HepG2 (cell line): ENCODE measurements around the gene PTRHD1. TPM values are rescaled to one million over a fixed set of nuclear protein-coding genes. Genes with fewer than 3 reads are reported as not detected.
A peak's percentile ranks its signal among the peaks of the same experiment; 100 is the strongest.

Experiments
- ATAC-seq: fragments of 200-7000 bp; cut with Tn5 transposase; 3 replicates; pipeline ENCODE4 v1.9.1; 2020; ENCODE audit warnings: mild to moderate bottlenecking, moderate library complexity
- BruUV-seq: library from RNA; stranded (reverse); fragments of 400-500 nt; replicated peaks from 2 replicates; lab custom pipeline; 2021; lab: Mats Ljungman, UMichigan
- CTCF ChIA-PET: fragments of 300-600 bp; formaldehyde crosslinking; extraction: SDS; loops from one replicate; lab custom pipeline; 2021; ENCODE audit warnings: low total read pairs, inconsistent platforms, low intra/inter-chr PET ratio; lab: Yijun Ruan, JAX
- POLR2A ChIA-PET: fragments of 350-600 bp; sonication (Branson Sonifier 250); formaldehyde crosslinking; loops from one replicate; lab custom pipeline; 2020; ENCODE audit warnings: antibody characterized with exemption, inconsistent platforms; lab: Yijun Ruan, JAX
- DNase-seq: peaks from one replicate; pipeline ENCODE4 v3.0.0-alpha.2; 2015; ENCODE audit warnings: low spot score
- FAIRE-seq: peaks from 3 replicates; lab custom pipeline; 2011; peaks lifted over from hg19 to GRCh38; lab: Jason Lieb, UNC
- H2AFZ ChIP-seq: one replicate; pipeline ENCODE4 v1.6.1; 2011; ENCODE audit warnings: low read length, inconsistent platforms
- H3K27ac ChIP-seq: fragments of 300-600 bp; 3 replicates; pipeline ENCODE4 v1.8.0; 2011; ENCODE audit warnings: mixed run types, mild to moderate bottlenecking, mixed read lengths, low read length, inconsistent platforms; ENCODE audit not compliant: insufficient read depth; ENCODE audit errors: extremely low read length
- H3K27me3 ChIP-seq, 2 experiments: fragments of 200-600 bp in 1 of 2; 2 replicates in 1 of 2; 3 replicates in 1 of 2; pipeline versions ENCODE4 v1.6.0 to v1.8.0; 2011; ENCODE audit warnings: low read length in 2 of 2, mild to moderate bottlenecking in 2 of 2, moderate library complexity in 2 of 2, inconsistent platforms in 1 of 2; ENCODE audit not compliant: insufficient read depth in 2 of 2, control insufficient read depth in 1 of 2
- H3K36me3 ChIP-seq, 2 experiments: fragments of 200-600 bp in 1 of 2; replicated peaks in 1 of 2; 2 replicates in 1 of 2; 3 replicates in 1 of 2; pipeline versions ENCODE4 v1.5.1 to v1.8.0; 2011; ENCODE audit warnings: low read length in 2 of 2, inconsistent platforms in 1 of 2; ENCODE audit not compliant: insufficient read depth in 2 of 2, control insufficient read depth in 1 of 2
- H3K4me1 ChIP-seq: 2 replicates; pipeline ENCODE4 v1.5.1; 2012; ENCODE audit warnings: low read length, inconsistent platforms; ENCODE audit not compliant: insufficient read depth
- H3K4me2 ChIP-seq: 2 replicates; pipeline ENCODE4 v1.6.0; 2011; ENCODE audit warnings: low read depth, low read length, inconsistent platforms
- H3K4me3 ChIP-seq, 3 experiments: fragments of 200-600 bp in 1 of 3; sonication (generic), shearing (Covaris generic) in 1 of 3; replicated peaks in 1 of 3; 2 replicates each; pipeline ENCODE4 v1.5.1; 2011 to 2016; ENCODE audit warnings: low read length in 3 of 3, inconsistent platforms in 2 of 3, low read depth in 2 of 3, mild to moderate bottlenecking in 2 of 3, control low read depth in 1 of 3, mixed read lengths in 1 of 3; ENCODE audit not compliant: insufficient read depth in 1 of 3
- H3K79me2 ChIP-seq: one replicate; pipeline ENCODE4 v1.6.1; 2011; ENCODE audit warnings: low read length, inconsistent platforms; ENCODE audit not compliant: insufficient read depth
- H3K9ac ChIP-seq: 2 replicates; pipeline ENCODE4 v1.6.0; 2011; ENCODE audit warnings: mild to moderate bottlenecking, low read depth, low read length, inconsistent platforms; ENCODE audit not compliant: insufficient read depth
- H3K9me3 ChIP-seq: 2 replicates; pipeline ENCODE4 v1.5.1; 2012; ENCODE audit warnings: mild to moderate bottlenecking, low read length
- H4K20me1 ChIP-seq: 2 replicates; pipeline ENCODE4 v1.6.0; 2011; ENCODE audit warnings: inconsistent platforms, mild to moderate bottlenecking, low read length, moderate library complexity; ENCODE audit not compliant: insufficient read depth
- FIP1L1 ChIP-seq: fragments of 200-400 bp; formaldehyde crosslinking; IDR thresholded peaks from 2 replicates; pipeline ENCODE4 v1.6.1; 2018; ENCODE audit warnings: low read depth, mild to moderate bottlenecking, low read length, moderate library complexity, borderline replicate concordance; ENCODE audit not compliant: insufficient read depth
- FOXO1 ChIP-seq: sonication (generic); formaldehyde crosslinking; IDR thresholded peaks from 2 replicates; pipeline ENCODE4 v1.4.0; 2020; ENCODE audit warnings: missing genetic modification reagents
- HINFP ChIP-seq: sonication (generic); formaldehyde crosslinking; IDR thresholded peaks from 2 replicates; pipeline ENCODE4 v1.4.0; 2020; ENCODE audit warnings: low read depth, mild to moderate bottlenecking, missing genetic modification reagents
- MIER3 ChIP-seq: IDR thresholded peaks from 2 replicates; pipeline ENCODE4 v1.6.1; 2016; ENCODE audit warnings: missing compliant biosample characterization, borderline replicate concordance
- PHF5A ChIP-seq: IDR thresholded peaks from one replicate; pipeline ENCODE4 v1.6.1; 2018; ENCODE audit warnings: low read depth, missing genetic modification reagents; ENCODE audit not compliant: unreplicated experiment
- RNF2 ChIP-seq: fragments of 450-650 bp; conservative IDR thresholded peaks from 2 replicates; pipeline ENCODE4 v1.6.1; 2016; ENCODE audit warnings: low read depth
- XRCC5 ChIP-seq: fragments of 200-400 bp; formaldehyde crosslinking; optimal IDR thresholded peaks from 2 replicates; pipeline ENCODE3; 2017; ENCODE audit warnings: mild to moderate bottlenecking, low read length
- YY1 ChIP-seq: IDR thresholded peaks from 2 replicates; pipeline ENCODE4 v1.6.1; 2011; ENCODE audit warnings: low read length, low read depth, moderate library complexity, mild to moderate bottlenecking; ENCODE audit not compliant: insufficient read depth, insufficient replicate concordance
- ZBTB3 ChIP-seq: sonication (generic); formaldehyde crosslinking; IDR thresholded peaks from 2 replicates; pipeline ENCODE4 v1.4.0; 2020; ENCODE audit warnings: low read depth, mild to moderate bottlenecking, moderate library complexity, missing genetic modification reagents, borderline replicate concordance
- ZKSCAN5 ChIP-seq: sonication (generic); formaldehyde crosslinking; IDR thresholded peaks from 2 replicates; pipeline ENCODE4 v1.5.1; 2020; ENCODE audit warnings: mild to moderate bottlenecking, missing genetic modification reagents
- ZNF143 ChIP-seq: sonication (generic); formaldehyde crosslinking; IDR thresholded peaks from 2 replicates; pipeline ENCODE4 v1.4.0; 2020; ENCODE audit warnings: missing genetic modification reagents
- ZNF337 ChIP-seq: sonication (generic); formaldehyde crosslinking; IDR thresholded peaks from 2 replicates; pipeline ENCODE4 v1.5.1; 2020; ENCODE audit warnings: missing genetic modification reagents, low read depth, mild to moderate bottlenecking, borderline replicate concordance
- ZNF451 ChIP-seq: sonication (generic); formaldehyde crosslinking; IDR thresholded peaks from 2 replicates; pipeline ENCODE4 v1.5.0; 2020; ENCODE audit warnings: mild to moderate bottlenecking, missing genetic modification reagents
- ZNF567 ChIP-seq: sonication (generic); formaldehyde crosslinking; IDR thresholded peaks from 2 replicates; pipeline ENCODE4 v1.8.1; 2023; ENCODE audit warnings: mild to moderate bottlenecking, missing genetic modification reagents, borderline replicate concordance
- WGBS: methylation state at CpG from one replicate; pipeline ENCODE4 v1.1.6; 2017; ENCODE audit warnings: low lambda C conversion rate; 5-methylcytosine and 5-hydroxymethylcytosine counted together
- in situ Hi-C: cut with HindIII; loops from 2 replicates; pipeline ENCODE4 v1.10.0; 2017; ENCODE audit warnings: low pct_unique_long_range_greater_than_20kb; ENCODE audit not compliant: extremely low pct_ligation_motif_present
- intact Hi-C: fragments of 100-400 bp; cut with micrococcal nuclease; formaldehyde crosslinking; loops from one replicate; pipeline ENCODE4 v1.10.0; 2022; ENCODE audit not compliant: unreplicated experiment
- polyA plus RNA-seq, 8 experiments: library from polyadenylated mRNA; depleted of rRNA in 3 of 8; stranded (reverse) in 7 of 8; unstranded in 1 of 8; fragments of >200 nt; fragmentation: Illumina TruSeq in 4 of 8; extraction: Trizol in 4 of 8; gene quantifications; 2 replicates each; pipeline versions ENCODE4 v1.2.1 to v1.2.3, GENCODE V29; 2011 to 2016; ENCODE audit warnings: low read depth in 4 of 8, missing spikeins in 1 of 8, mixed read lengths in 1 of 8; ENCODE audit not compliant: insufficient read depth in 1 of 8
- total RNA-seq, 5 experiments: library from RNA; depleted of rRNA; stranded (reverse); fragments of >200 nt; fragmentation: Illumina TruSeq; extraction: Trizol; gene quantifications; 2 replicates each; pipeline ENCODE4 v1.2.3, GENCODE V29; 2016; ENCODE audit warnings: low read depth in 1 of 5
- TF ChIP-seq, protein P1 (sequence below): IDR thresholded peaks from 2 replicates; pipeline ENCODE4 v1.6.1; 2016; ENCODE audit warnings: low read depth, control low read depth

Gene PTRHD1
- total and polyA plus RNA-seq, 2 of the 13 experiments (the other 11 are each of a cell fraction or from before 2014, with no cell fraction given), result 72.6 to 90.8 TPM

DNA sequence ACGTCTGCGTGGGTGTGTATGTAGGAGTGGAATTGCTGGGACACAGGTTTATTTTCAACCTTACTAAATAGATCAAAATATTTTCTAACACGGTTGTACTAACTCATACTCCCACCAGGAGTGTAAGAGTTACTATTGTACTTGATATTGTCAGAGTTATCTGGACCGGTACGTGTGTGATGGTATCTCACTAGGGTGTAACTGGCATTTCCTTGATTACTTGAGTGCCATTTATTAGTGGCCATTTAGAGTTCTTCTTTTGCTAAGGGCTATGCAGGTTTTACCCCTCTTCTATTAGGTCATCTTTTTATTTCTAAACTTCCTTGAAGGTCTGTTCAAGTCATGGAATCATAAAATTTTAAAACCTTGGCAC is 33.6 kb upstream of the PTRHD1 start:
- no peak overlapping the region for H3K9ac ChIP-seq
- no peaks in the 10 kb centered on the region for H3K79me2 ChIP-seq
- BruUV-seq, result no TSS peak
- no peak overlapping the region for H3K4me2 ChIP-seq
- no peaks in the 10 kb centered on the region for H4K20me1 ChIP-seq
- POLR2A ChIA-PET, result interaction anchor here (1.5 kb wide), 1 partner anchor 18 kb away, joined by 3 read pairs; no protein-coding TSS in a partner anchor
- in situ Hi-C loops (loop anchor here (5.0 kb wide), 2 partner anchors 214 to 424 kb away; no protein-coding TSS in a partner anchor), intact Hi-C loops (loop anchor here (1.0 kb wide), 4 partner anchors 34 to 416 kb away; no protein-coding TSS in a partner anchor)
- TF ChIP-seq ZNF567 (CRISPR knock-in tag) (no peak), FOXO1 (no peak), ZNF337 (CRISPR knock-in tag) (no peak), ZBTB3 (CRISPR knock-in tag) (no peak), ZKSCAN5 (CRISPR knock-in tag) (no peak), PHF5A (CRISPR knock-in tag) (no peak), XRCC5 (no peak), RNF2 (no peak), HINFP (no peak), MIER3 (CRISPR knock-in tag) (no peak), FIP1L1 (no peak), YY1 (no peak), ZNF143 (CRISPR knock-in tag) (no peak), ZNF451 (no peak)
- TF ChIP-seq, protein P1, sequence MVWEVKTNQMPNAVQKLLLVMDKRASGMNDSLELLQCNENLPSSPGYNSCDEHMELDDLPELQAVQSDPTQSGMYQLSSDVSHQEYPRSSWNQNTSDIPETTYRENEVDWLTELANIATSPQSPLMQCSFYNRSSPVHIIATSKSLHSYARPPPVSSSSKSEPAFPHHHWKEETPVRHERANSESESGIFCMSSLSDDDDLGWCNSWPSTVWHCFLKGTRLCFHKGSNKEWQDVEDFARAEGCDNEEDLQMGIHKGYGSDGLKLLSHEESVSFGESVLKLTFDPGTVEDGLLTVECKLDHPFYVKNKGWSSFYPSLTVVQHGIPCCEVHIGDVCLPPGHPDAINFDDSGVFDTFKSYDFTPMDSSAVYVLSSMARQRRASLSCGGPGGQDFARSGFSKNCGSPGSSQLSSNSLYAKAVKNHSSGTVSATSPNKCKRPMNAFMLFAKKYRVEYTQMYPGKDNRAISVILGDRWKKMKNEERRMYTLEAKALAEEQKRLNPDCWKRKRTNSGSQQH (CRISPR knock-in tag), result no peak
- WGBS, result 91% methylated on average over 5 of the region's 5 CpGs
- FAIRE-seq (peak; percentile 8), DNase-seq (no peak), ATAC-seq (no peak)
- H3K27ac ChIP-seq, result no peak overlapping the region
- H3K4me1 ChIP-seq, result peaks cover 16% of the 10 kb centered on the region
- H3K9me3 ChIP-seq, result no peaks in the 10 kb centered on the region
- CTCF ChIA-PET, result interaction anchor here (1.8 to 3.5 kb wide), 3 partner anchors 35 to 416 kb away, joined by 16 to 43 read pairs (median 25); partner anchors contain the start of genes CENPO and PTRHD1
- H3K27me3 ChIP-seq, result peaks cover 2 to 6% of the 10 kb centered on the region in 2 experiments; a peak in 2 of 5 replicates
- no peak overlapping the region for H2AFZ ChIP-seq
- H3K36me3 ChIP-seq, result peaks cover 0 to 1% of the 10 kb centered on the region in 2 experiments; a peak in 1 of 5 replicates
- H3K4me3 ChIP-seq, result no peak overlapping the region
